DND-41 (cell line): Measurements from ENCODE around the gene CCBE1.

Source experiments
- CTCF ChIP-seq: IDR thresholded peaks from 2 replicates; pipeline ENCODE4 v1.5.1; 2012; ENCODE audit warnings: borderline replicate concordance, low read length, moderate library complexity, mild to moderate bottlenecking; ENCODE audit not compliant: poor library complexity, severe bottlenecking; ENCODE audit errors: extremely low read depth
- EZH2 ChIP-seq: IDR thresholded peaks from 3 replicates; pipeline ENCODE4 v1.6.1; 2012; ENCODE audit warnings: borderline replicate concordance, low read depth, mild to moderate bottlenecking, moderate library complexity, low read length, inconsistent platforms; ENCODE audit not compliant: severe bottlenecking

- TF ChIP-seq CTCF = no peak
- TF ChIP-seq EZH2 = no peak
Measured at GRCh38 chr18:59420244-59420643, 277.0 kb downstream of the CCBE1 start.
